HG03571 (cell line): ENCODE results near the gene ARL6IP5.

Experiments
- ATAC-seq: cut with Tn5 transposase; IDR thresholded peaks from one replicate; pipeline ENCODE4 v1.9.1; 2021; ENCODE audit not compliant: unreplicated experiment

Gene ARL6IP5

DNA sequence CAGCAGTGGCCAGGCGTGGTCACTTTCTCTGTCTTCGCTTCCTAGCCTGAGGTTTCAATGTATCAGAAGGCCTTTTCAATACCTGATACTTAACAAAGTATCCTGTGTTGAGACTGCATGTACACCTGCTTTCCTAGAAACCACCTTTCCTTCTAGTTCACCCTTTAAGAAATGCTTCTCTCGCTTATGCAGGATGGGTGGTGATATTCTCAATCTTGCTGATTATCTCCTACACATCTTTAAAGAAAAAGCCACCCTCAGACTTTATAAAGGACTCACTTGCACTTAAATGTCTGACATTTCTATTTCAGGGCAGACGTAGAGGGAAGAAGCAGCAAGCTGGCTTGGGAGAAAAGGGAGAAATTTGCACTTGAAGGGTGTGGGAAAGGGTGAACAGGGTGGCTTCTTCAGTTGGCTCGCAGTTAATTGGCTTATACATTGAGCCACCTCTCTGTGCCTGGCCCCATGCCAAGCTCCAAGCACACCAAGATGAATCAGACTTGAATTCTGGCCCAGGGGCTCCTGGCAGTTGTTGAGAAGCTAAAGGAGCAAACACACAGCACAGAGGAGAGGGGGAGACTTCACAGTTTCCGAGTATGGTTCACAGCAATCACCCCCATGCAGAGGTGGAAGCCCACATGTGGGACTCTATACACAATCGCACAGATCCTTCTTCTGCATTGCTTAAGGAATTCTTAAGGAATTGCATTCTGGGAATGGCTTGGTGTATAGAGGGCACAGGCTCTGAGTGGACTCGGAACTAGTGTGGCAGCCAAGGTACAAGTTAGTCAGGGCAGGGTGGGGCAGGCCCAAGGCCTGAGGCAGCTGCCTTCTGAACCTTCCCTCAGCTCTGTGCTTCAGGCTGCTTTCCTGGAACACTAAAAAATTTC lies 1.3 kb downstream of the ARL6IP5 start:
- ATAC-seq, result no peak

DNA sequence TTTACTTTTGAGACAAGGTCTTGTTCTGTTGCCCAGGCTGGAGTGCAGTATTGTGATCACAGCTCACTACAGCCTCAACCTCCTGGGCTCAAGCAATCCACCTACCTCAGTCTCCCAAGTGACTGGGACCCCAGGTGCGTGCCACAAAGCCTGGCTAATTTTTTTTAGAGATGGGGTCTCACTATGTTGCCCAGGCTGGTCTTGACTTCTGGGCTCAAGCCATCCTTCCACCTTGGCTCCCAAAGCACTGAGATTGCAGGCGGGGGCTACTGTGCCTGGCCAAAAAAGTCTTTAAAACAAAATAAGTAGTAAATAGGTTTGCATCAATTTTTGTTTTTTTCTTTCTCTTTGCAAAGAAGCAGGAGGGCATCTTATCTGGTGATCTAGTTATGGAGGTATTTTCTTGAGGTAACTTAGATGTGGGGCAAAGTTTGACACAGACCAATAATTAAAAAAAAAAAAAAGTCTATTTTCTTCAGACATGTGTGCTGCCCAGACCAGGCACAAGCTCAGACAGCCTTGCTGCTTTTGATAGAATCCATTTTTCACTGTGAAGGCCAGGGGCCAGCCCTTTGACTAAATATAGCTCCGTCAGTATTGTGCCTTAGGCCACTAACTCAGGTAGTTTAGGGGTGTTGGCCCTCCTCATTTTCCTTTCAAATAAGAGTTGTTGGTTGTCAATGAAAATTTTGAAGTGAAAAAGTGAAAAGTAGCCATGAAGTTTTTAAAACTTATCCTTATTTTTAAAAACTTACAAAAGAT lies 2.5 kb downstream of the ARL6IP5 start:
- no peak for ATAC-seq

DNA sequence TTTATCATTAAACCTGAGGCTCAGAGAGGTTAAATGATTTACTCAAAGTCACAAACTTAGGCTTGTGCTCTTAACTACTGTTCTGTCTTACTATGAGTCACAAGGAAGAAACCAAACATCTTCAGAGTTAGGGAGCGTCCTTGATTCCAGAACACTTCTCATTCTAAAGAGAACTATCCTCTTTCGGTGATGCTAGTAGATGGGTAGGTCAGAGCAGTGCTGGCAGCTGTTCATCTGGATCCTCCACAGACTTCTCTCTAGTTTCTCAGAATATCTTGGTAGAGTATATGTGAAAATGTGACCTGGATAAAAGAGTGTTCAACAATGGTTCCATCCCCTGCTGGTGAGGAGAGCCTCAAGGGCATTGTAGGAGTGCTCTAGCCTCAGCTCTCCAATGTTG lies 3.3 kb downstream of the ARL6IP5 start:
- peak; percentile 30 for ATAC-seq

DNA sequence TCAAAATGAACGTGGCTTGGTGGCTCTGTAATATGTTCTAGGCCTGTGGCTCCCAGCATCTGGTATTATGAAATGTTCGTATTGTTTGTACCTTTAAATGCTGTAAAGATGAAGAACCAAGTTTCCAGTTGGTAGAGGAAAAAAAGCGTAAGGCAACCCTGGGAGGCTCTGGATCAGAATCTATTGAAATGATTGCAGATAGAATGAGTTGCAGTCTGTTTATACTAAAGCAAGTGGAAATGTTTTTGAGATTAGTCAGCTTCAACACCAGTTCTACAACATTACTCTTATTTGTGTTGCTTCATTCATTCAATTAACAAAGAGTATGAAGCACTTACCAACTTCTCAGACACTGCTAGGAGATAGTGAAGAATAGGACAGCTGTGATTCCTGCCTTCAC lies 5.3 kb downstream of the ARL6IP5 start:
- no peak for ATAC-seq

DNA sequence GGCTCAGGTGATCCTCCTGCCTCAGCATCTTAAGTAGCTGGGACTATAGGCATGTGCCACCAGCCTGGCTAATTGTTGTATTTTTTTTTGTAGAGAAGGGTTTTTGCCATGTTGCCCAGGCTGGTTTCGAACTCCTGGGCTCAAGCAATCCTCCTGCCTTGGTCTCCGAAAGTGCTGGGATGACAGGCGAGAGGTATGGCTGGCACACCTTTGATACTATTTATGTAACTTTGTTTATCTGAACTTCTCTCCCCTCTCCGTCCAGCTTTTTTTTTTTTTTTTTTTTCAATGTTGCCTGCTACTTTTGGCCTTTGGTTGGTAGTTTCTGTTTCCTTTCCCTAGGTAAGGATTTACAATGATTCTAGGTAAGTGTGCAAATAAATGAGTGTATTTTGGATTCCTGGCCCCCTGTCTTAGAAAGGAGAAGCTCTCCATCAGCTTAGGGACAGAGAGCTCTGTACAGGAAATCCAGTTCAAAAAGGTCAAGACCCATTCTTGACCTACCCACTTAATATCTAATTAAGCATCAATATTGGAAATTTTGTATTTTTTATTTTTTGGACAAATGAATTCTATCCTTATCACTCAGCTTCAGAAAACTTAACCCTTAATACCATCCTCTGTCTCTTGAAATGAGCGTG lies 6.8 kb downstream of the ARL6IP5 start:
- no peak for ATAC-seq

DNA sequence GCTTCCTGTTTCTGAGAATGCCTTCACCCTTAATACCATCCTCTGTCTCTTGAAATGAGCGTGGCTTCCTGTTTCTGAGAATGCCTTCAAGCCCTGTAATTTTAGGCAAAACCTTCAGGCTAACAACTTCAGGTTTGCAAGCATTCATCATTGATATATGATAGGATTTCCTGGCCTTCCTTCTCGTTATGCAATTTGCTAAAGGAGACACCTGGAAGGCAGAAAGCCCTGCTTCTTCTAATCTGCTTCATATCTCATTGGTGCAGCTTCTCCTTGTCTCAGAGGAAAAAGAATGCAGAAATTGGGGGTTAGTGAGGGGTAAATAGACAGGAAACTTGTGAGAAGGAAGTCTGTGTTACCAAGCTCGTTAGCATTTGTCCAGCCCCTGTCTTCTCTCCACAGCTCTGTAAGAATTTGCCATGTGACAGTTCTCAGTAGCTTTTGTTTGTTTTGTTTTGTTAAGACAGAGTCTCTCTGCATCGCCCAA lies 7.3 kb downstream of the ARL6IP5 start:
- ATAC-seq, result peak; percentile 64

DNA sequence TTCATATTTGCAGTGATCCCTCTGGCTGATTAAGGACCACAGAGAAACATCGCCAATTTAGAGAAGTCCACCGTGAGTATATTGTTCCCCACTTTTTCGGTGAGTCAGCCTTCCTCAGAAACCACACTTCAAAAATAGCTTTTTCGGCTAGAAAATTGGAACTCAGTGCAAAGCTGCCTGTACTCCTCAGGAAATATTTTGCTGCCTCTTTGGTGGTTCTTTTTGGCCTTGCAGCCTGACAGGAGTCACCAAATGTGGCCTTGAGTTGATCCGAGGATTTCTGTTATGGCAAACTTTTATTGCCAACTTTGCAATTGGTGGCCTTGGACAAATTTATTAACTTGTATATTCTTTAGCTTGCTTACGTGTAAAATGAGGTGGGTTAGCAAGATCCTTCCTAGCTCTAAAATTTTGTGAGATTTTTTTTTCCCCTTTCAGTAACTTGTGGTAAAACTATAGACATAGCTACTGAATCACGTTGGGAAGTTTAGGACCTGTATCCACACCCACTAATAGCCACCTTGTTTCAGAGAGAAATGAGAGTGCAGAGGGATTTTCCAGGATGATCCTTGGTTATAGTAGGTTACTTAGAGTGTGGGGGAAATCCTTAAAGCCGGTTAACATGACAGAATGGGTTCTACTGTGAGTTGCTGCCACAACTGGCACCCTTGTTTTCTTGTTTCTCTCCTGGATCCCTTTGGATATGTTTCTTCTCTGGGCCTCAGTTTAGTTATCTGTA lies 9.9 kb downstream of the ARL6IP5 start:
- no peak for ATAC-seq

DNA sequence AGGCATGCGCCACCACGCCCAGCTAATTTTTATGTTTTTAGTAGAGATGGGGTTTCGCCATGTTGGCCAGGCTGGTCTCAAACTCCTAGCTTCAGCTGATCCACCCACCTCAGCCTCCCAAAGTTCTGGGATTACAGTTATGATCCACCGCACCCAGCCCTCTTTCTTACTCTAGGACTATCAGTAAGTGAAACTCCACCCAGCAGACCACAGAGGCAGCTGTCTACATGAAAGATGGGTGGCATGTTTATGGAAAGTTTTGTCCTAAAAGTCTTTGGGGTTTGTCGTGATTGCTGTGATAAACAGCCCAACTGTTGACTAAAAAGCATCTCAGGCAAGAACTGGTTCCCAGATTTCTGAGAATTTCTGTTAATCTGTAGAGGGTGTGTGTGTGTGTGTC lies 10.9 kb downstream of the ARL6IP5 start:
- ATAC-seq, result no peak

DNA sequence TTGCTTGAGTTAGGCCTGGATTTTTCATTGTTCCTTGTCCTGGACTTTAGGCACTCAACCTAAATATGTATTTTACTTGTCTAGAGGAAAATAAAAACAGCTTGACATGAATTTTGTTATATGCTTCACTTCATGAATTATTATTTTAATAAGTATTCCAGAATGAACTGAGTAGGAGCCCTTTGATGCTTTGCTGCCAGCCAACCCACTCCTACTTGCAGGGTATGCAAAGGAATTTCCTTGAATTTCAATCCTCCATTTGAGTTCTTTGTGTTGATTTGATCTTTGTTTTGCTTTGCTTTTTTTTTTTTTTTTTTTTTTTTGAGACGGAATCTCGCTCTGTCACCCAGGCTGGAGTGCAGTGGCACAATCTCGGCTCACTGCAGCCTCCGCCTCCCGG lies 11.6 kb downstream of the ARL6IP5 start:
- no peak for ATAC-seq

DNA sequence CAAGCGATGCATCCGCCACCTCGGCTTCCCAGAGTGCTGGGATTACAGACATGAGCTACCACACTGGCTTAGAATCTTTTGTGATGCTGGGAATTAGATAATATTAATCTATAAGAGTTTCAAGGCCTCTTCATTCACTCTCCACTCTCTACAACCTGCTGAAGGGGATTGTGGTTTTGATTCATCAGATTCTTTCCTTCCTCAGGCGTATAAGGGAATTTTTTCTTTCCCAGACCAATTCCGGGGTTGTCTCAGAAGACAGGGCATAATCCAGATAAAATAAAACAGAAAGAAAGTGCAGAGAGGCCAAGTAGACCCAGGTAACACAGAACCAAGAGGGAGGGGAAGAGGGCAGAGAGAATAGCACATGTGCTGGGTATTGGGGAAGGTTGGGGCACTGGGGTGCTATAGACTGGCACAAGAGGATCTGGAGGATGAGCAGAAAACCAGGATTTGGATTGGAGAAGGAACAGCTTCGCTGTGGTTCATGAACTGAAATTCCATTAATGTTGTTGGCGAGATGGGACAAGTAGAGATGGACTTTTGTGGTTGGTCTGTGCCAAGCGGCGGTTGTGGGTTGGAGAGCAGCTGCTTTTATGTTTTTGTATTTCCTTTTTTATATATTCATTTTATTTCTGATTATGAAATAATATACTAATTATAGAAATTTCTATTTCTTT lies 12.8 kb downstream of the ARL6IP5 start:
- ATAC-seq, result no peak

DNA sequence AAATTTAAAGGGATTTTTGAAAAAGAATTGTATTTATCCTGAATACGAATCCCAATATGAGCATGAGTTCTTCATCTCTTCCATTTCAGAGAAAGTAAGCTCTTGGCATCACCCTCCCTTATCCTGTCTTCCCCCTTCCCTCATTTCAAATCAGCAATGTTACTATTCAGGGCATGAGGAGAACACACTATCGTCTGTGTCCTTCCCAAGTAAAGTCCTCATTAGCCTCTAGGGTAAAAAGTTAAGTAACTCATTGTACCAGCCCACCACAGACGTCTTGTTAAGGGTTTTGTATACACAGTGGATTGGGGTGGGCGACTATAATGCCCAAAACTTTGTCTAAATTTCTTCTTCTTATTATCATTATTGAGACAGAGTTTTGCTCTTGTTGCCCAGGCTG lies 14.8 kb downstream of the ARL6IP5 start:
- ATAC-seq, result no peak

DNA sequence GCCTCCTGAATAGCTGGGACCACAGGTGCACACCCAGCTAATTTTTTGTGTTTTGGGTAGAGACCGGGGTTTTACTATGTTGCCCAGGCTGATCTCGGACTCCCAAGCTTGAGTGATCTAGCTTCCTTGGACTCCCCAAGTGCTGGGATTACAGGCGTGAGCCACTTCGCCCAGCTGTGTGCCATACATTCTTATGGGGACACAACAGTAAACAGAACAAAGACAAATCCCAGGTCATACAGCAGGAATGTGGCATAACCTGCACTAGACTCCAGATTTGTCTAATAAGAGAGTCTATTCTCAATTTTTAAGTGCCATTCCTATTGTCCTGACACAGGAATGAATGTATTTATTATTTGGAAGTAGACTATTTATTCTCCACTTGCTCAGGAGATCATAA lies 17.6 kb downstream of the ARL6IP5 start:
- no peak for ATAC-seq

DNA sequence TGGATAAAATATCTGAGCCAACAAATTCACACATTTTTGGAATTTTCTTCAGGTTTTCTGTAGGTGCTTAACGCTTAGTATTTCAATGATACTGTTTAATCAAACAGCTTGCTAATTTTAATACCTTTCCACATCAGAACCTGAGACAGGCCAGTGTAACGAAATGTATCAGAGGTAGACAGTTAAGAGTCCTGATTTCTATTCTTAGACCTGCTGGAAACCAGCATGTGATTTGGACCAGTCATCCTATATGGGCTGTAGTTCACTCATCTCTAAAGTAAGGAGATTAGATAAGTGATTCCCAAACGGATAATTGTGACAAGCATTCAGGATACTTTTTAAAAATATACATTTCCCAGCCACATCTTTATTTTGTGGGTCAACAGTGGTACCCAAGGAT lies 18.4 kb downstream of the ARL6IP5 start:
- no peak for ATAC-seq

DNA sequence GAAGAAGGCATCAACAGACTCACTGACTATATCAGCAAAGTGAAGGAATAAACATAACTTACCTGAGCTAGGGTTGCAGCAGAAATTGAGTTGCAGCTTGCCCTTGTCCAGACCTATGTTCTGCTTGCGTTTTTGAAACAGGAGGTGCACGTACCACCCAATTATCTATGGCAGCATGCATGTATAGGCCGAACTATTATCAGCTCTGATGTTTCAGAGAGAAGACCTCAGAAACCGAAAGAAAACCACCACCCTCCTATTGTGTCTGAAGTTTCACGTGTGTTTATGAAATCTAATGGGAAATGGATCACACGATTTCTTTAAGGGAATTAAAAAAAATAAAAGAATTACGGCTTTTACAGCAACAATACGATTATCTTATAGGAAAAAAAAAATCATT lies 19.8 kb downstream of the ARL6IP5 start:
- no peak for ATAC-seq

DNA sequence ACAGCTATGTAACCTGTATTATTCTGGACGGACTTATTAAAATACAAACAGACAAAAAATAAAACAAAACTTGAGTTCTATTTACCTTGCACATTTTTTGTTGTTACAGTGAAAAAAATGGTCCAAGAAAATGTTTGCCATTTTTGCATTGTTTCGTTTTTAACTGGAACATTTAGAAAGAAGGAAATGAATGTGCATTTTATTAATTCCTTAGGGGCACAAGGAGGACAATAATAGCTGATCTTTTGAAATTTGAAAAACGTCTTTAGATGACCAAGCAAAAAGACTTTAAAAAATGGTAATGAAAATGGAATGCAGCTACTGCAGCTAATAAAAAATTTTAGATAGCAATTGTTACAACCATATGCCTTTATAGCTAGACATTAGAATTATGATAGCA lies 20.6 kb downstream of the ARL6IP5 start:
- ATAC-seq, result no peak

DNA sequence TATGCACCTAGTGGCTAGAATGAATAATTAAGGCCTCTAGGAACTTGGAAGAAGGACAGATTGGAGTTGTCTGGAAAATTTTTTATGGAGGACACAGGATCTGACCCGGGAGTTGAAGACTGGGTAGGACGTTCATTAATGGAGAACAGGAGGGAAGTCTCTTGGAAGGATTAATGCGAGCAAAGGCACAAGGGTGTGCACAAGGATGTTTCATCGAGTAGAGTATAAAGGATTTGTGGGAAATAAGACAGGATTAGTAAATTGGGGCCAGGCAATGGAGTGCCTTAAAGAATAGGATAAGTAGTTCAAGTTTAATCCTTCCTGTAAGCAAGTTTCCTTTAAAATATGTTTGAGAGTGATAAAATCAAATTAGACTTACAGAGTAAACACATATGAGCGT lies 23.1 kb downstream of the ARL6IP5 start:
- ATAC-seq, result no peak

DNA sequence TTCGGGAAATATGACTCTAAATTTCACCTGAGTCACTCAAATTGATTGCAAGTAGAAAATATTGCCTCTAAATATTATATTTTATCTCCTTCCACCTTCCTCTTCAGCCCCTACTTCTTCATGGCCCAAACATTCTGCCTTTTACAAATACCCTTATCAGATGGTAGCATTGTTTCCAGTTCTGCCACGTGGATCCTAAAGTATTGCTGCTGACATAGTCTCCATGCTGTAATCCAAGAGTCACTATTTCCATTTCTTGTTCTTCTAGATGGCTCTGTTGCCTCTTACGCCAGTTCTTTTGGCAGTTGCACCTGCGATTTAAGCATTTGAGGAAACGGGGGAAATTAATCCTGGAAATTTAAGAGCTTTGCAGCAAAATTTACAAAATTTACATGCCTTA lies 24.1 kb downstream of the ARL6IP5 start:
- no peak for ATAC-seq

DNA sequence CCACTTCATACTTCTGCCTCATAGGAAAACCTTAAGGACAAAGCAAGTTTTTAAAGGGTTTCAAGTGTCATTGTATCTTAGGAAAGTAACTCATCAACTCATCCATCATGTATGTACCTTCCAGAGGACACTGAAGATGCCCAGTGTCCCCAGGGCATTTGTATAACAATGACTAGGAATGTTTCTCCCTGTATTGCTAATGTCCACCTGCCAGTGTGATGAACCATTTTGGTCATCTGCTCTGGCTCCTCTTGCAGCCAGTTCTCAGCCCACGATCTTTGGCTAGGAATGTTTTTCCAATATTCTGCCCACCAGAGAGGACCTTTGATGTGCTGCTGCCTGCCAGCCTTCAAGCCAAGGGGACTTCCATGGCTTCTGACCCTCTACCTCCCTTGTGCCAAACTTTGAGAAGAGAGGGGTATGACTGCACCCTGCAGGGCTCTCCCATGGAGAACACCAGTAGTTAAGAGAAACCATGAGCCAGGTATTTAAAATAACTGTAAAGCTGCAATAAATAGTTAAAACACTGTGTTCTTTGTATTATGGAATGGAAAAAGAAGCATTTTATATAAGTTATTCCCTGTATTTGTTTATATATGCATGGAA lies 26.3 kb downstream of the ARL6IP5 start:
- no peak for ATAC-seq

DNA sequence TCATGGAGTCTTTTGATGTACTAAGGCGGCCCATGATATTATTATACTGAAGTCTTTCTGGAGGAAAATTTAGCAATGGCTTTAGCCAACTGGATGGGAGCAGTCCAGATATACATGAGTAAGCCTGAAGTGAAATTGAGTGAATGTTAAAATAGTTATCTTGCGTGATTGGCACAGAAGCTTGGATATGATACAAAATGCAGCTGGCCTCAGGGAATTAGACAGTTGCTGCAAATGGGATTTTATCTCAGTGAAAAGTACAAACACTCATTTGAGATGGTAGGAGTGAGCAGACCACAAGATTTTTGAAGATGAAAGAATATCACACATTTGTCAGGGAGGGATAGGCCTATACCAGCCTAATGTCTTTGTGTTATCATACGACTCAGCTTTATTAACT lies 28.8 kb downstream of the ARL6IP5 start:
- ATAC-seq, result no peak

DNA sequence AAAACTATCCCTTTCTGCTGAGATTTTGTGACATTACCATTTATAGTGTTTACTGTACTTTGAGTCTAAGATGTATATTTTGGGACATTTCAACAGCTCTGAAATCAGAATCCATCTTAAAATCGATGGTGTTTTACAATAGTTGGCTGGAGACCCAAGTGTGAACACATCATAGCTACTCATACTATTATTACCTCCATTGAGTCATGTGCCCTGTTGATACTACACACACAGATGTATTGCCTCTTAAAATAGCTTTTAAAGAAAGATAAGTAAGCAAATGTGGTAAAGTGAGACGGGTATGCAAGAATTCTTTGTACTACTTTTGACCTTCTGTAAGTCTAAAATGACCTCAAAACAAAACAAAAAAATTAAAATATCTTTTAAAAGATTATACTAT lies 31.0 kb downstream of the ARL6IP5 start:
- ATAC-seq, result no peak
